ENCODE data around the gene GDF2. TPM values are rescaled to one million over a fixed set of nuclear protein-coding genes. Genes with fewer than 3 reads are reported as not detected.

GDF2 gene
- total RNA-seq = not detected

DNA sequence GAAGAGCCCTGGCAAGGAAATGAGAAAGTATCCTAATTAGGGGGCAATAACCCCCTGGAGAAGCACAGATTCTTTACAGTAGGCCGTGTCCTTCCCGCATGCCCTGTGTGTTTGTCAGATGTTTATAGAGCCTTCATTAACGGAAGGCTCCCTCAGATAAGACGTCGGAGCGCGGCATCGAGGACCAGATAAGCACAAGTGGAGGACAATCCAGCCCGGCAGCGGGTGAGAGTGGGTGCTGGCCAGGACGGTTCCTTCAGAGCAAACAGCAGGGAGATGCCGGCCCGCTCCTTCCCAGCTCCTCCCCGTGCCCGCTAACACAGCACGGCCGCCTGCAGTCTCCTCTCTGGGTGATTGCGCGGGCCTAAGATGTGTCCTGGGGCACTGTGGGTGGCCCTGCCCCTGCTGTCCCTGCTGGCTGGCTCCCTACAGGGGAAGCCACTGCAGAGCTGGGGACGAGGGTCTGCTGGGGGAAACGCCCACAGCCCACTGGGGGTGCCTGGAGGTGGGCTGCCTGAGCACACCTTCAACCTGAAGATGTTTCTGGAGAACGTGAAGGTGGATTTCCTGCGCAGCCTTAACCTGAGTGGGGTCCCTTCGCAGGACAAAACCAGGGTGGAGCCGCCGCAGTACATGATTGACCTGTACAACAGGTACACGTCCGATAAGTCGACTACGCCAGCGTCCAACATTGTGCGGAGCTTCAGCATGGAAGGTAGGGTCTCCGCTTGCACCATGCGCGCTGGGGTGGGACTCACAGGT lies at the start of gene GDF2:
Gene GDF2 (plus strand): TSS at position 155 of the 762 bp plus-strand sequence. CDS start 215 bp downstream, at position 370.
- ATAC-seq = no peak
- Histone ChIP-seq H3K27me3 (no peaks in the 10 kb centered on the region), H3K27ac (no peak within 1 kb of the TSS), H3K4me3 (no peak within 1 kb of the TSS), H3K4me1 (no peaks in the 10 kb centered on the region), H3K36me3 (no peaks in the 10 kb centered on the region), H3K9me3 (no peaks in the 10 kb centered on the region)
- DNase-seq = no peak
- in situ Hi-C loops (cut with MboI; ENCODE audit: low sequenced_read_pairs in 4 of 4) = no loop called here
- intact Hi-C loops (cut with DNase I; ENCODE audit: low total_unique reads) = no loop called here
- no peak for TF ChIP-seq POLR2A (IDR thresholded peaks at IDR 0.05)
- TF ChIP-seq, protein P1, sequence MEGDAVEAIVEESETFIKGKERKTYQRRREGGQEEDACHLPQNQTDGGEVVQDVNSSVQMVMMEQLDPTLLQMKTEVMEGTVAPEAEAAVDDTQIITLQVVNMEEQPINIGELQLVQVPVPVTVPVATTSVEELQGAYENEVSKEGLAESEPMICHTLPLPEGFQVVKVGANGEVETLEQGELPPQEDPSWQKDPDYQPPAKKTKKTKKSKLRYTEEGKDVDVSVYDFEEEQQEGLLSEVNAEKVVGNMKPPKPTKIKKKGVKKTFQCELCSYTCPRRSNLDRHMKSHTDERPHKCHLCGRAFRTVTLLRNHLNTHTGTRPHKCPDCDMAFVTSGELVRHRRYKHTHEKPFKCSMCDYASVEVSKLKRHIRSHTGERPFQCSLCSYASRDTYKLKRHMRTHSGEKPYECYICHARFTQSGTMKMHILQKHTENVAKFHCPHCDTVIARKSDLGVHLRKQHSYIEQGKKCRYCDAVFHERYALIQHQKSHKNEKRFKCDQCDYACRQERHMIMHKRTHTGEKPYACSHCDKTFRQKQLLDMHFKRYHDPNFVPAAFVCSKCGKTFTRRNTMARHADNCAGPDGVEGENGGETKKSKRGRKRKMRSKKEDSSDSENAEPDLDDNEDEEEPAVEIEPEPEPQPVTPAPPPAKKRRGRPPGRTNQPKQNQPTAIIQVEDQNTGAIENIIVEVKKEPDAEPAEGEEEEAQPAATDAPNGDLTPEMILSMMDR (IDR thresholded peaks at IDR 0.05 in 4 of 5, conservative IDR thresholded peaks at IDR 0.05 in 1 of 5) = no peak

DNA sequence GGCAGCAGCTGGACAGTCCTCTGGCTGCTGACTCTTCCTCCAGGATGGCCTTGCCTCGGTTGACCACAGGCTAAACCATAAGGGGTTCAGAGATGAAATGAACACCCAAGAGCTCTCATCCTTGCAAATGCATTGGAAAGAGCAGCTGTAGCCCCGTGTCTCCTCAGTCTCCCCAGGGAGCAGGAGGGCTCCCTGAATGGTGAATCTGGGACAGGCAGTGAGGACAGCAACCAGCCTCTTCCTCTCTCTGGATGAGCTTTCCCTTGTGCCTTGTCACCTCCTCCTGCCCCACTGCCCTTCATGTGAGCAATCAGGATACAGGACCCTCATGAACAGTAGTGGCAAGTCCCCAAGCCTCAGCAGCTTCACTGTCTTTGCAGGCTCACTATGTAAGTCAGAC lies 46.2 kb upstream of the GDF2 start:
- ATAC-seq (no peak), DNase-seq (no peak)
- intact Hi-C loops (cut with DNase I; ENCODE audit: low total_unique reads) (no loop called here), in situ Hi-C loops (cut with MboI; ENCODE audit: low sequenced_read_pairs in 4 of 4) (no loop called here)
- no peak overlapping the region for H3K4me3 ChIP-seq
- TF ChIP-seq, protein P1 (IDR thresholded peaks at IDR 0.05 in 4 of 5, conservative IDR thresholded peaks at IDR 0.05 in 1 of 5) = no peak
- no peak for TF ChIP-seq POLR2A (IDR thresholded peaks at IDR 0.05)
- no peaks in the 10 kb centered on the region for H3K9me3 ChIP-seq
- H3K4me1 ChIP-seq = no peaks in the 10 kb centered on the region
- no peaks in the 10 kb centered on the region for H3K36me3 ChIP-seq
- H3K27me3 ChIP-seq = no peaks in the 10 kb centered on the region
- H3K27ac ChIP-seq = no peak overlapping the region

DNA sequence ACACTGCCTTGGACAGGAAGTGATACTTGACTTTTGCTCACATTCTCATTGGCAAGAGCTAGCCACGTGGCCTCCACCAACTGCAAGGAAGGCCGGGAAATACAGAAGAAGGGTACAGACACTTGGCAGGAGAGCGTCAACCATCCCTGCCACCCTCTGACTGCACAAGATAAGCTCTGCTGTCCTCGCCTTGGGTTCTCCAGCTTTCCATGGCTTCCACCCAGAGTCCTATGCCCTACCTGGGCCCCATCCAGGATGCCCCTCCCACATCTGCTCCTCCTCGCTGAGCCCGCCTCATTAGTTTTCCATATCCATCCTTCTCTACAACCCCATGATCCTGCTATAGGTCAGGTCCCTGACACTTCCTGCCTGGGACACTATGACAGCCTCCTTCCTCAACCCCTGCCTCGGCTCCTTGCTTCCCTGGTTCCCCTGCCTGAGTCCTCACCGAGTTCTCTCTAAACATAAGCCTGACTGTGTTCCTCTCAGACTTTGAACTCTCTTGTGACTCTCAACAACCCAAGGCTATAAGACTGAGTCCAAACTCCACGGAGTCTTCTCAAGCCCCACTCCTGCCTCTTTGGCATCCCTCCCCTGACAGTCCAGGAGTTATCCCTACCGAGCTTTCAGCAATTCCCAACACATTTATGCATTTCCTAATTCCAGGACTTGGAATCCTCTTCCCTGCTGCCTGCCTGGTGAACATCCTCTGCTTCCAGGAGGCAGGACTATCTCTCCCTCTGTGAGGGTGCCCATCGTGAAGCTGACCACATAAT lies 45.5 kb upstream of the GDF2 start:
- H3K36me3 ChIP-seq = no peaks in the 10 kb centered on the region
- intact Hi-C loops (cut with DNase I; ENCODE audit: low total_unique reads) = no loop called here
- no peak for DNase-seq
- in situ Hi-C loops (cut with MboI; ENCODE audit: low sequenced_read_pairs in 4 of 4) = no loop called here
- no peak overlapping the region for H3K27ac ChIP-seq
- H3K4me3 ChIP-seq = no peak overlapping the region
- H3K4me1 ChIP-seq = no peaks in the 10 kb centered on the region
- ATAC-seq = no peak
- no peaks in the 10 kb centered on the region for H3K9me3 ChIP-seq
- no peak for TF ChIP-seq POLR2A (IDR thresholded peaks at IDR 0.05)
- TF ChIP-seq, protein P1 (IDR thresholded peaks at IDR 0.05 in 4 of 5, conservative IDR thresholded peaks at IDR 0.05 in 1 of 5) = no peak
- no peaks in the 10 kb centered on the region for H3K27me3 ChIP-seq

- TF ChIP-seq, protein P1 (IDR thresholded peaks at IDR 0.05 in 4 of 5, conservative IDR thresholded peaks at IDR 0.05 in 1 of 5) = no peak
- TF ChIP-seq POLR2A (IDR thresholded peaks at IDR 0.05) = no peak
- ATAC-seq = no peak
- in situ Hi-C loops (cut with MboI; ENCODE audit: low sequenced_read_pairs in 4 of 4) (no loop called here), intact Hi-C loops (cut with DNase I; ENCODE audit: low total_unique reads) (no loop called here)
- H3K36me3 ChIP-seq = no peaks in the 10 kb centered on the region
- no peaks in the 10 kb centered on the region for H3K27me3 ChIP-seq
- H3K9me3 ChIP-seq = no peaks in the 10 kb centered on the region
- H3K27ac ChIP-seq = no peak overlapping the region
- no peaks in the 10 kb centered on the region for H3K4me1 ChIP-seq
- H3K4me3 ChIP-seq = no peak overlapping the region
- no peak for DNase-seq
Observed at GRCh38 chr10:47277352-47278151, 44.7 kb upstream of the GDF2 start.
